HG03521 (cell line): ENCODE data around the gene DIAPH2.

Source experiments
- ATAC-seq: cut with Tn5 transposase; IDR thresholded peaks from one replicate; pipeline ENCODE4 v1.9.1; 2021; ENCODE audit warnings: mild to moderate bottlenecking, moderate library complexity; ENCODE audit not compliant: unreplicated experiment

DIAPH2 gene

GRCh38 chrX:97284531-97284930, 599.9 kb downstream of the DIAPH2 start:
- no peak for ATAC-seq

- ATAC-seq, result no peak
Observed at GRCh38 chrX:97290199-97290598, 605.6 kb downstream of the DIAPH2 start.

GRCh38 chrX:97294041-97294440, 609.4 kb downstream of the DIAPH2 start:
- no peak for ATAC-seq

GRCh38 chrX:97295954-97296353, 611.3 kb downstream of the DIAPH2 start:
- ATAC-seq, result no peak

- ATAC-seq, result no peak
Observed at GRCh38 chrX:97306771-97307470, 622.3 kb downstream of the DIAPH2 start.

- ATAC-seq, result no peak
Observed at GRCh38 chrX:97308171-97308570, 623.5 kb downstream of the DIAPH2 start.

- ATAC-seq, result no peak
Observed at GRCh38 chrX:97309487-97310116, 625.0 kb downstream of the DIAPH2 start.

- ATAC-seq, result no peak
Observed at GRCh38 chrX:97310373-97310772, 625.7 kb downstream of the DIAPH2 start.

GRCh38 chrX:97311066-97311778, 626.6 kb downstream of the DIAPH2 start:
- ATAC-seq, result no peak

- ATAC-seq, result no peak
Observed at GRCh38 chrX:97314345-97314744, 629.7 kb downstream of the DIAPH2 start.

GRCh38 chrX:97315939-97316338, 631.3 kb downstream of the DIAPH2 start:
- no peak for ATAC-seq

- no peak for ATAC-seq
Observed at GRCh38 chrX:97320305-97320704, 635.7 kb downstream of the DIAPH2 start.

GRCh38 chrX:97322401-97322800, 637.8 kb downstream of the DIAPH2 start:
- ATAC-seq, result no peak

GRCh38 chrX:97326456-97326855, 641.8 kb downstream of the DIAPH2 start:
- ATAC-seq, result peak; percentile 96

- ATAC-seq, result no peak
Observed at GRCh38 chrX:97328853-97329390, 644.3 kb downstream of the DIAPH2 start.

GRCh38 chrX:97330151-97330550, 645.5 kb downstream of the DIAPH2 start:
- ATAC-seq, result peak; percentile 50

- no peak for ATAC-seq
Observed at GRCh38 chrX:97332963-97333362, 648.3 kb downstream of the DIAPH2 start.

GRCh38 chrX:97334850-97335249, 650.2 kb downstream of the DIAPH2 start:
- no peak for ATAC-seq

- no peak for ATAC-seq
Observed at GRCh38 chrX:97344724-97345123, 660.1 kb downstream of the DIAPH2 start.

GRCh38 chrX:97358941-97359340, 674.3 kb downstream of the DIAPH2 start:
- ATAC-seq, result no peak

GRCh38 chrX:97363843-97364242, 679.2 kb downstream of the DIAPH2 start:
- ATAC-seq, result no peak

GRCh38 chrX:97366237-97366636, 681.6 kb downstream of the DIAPH2 start:
- no peak for ATAC-seq
